Gastroesophageal sphincter (tissue), 3 donors: Measurements from ENCODE around the gene DNAL4.

ENCODE experiments used
- EP300 ChIP-seq: sonication (generic); formaldehyde crosslinking; IDR thresholded peaks from one replicate; pipeline ENCODE4 v1.6.1; 2017; ENCODE audit warnings: antibody characterized with exemption, mild to moderate bottlenecking
- TF ChIP-seq, protein P1 (sequence below), 4 experiments: fragments of 200-600 bp in 2 of 4; fragments of 450-650 bp in 2 of 4; sonication (generic) in 1 of 4; IDR thresholded peaks; one replicate each; pipeline ENCODE4 v1.5.1; 2017 to 2019; ENCODE audit warnings: antibody characterized with exemption in 4 of 4, mild to moderate bottlenecking in 2 of 4, moderate library complexity in 2 of 4

GRCh38 chr22:38795569-38795968 lies 1.6 kb upstream of the DNAL4 start:
- TF ChIP-seq EP300: no peak
- TF ChIP-seq, protein P1, sequence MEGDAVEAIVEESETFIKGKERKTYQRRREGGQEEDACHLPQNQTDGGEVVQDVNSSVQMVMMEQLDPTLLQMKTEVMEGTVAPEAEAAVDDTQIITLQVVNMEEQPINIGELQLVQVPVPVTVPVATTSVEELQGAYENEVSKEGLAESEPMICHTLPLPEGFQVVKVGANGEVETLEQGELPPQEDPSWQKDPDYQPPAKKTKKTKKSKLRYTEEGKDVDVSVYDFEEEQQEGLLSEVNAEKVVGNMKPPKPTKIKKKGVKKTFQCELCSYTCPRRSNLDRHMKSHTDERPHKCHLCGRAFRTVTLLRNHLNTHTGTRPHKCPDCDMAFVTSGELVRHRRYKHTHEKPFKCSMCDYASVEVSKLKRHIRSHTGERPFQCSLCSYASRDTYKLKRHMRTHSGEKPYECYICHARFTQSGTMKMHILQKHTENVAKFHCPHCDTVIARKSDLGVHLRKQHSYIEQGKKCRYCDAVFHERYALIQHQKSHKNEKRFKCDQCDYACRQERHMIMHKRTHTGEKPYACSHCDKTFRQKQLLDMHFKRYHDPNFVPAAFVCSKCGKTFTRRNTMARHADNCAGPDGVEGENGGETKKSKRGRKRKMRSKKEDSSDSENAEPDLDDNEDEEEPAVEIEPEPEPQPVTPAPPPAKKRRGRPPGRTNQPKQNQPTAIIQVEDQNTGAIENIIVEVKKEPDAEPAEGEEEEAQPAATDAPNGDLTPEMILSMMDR (IDR thresholded peaks at IDR 0.05): no peak
